HCT116 (cell line): ENCODE results near the gene ATP8A2. TPM values are rescaled to one million over a fixed set of nuclear protein-coding genes. Genes with fewer than 3 reads are reported as not detected.

Experiments used
- ATAC-seq: fragments of 200-7000 bp; cut with Tn5 transposase; 2 replicates; pipeline ENCODE4 v1.9.1; 2020; ENCODE audit warnings: mild to moderate bottlenecking, moderate library complexity
- BruUV-seq: library from RNA; stranded (reverse); fragments of 400-500 nt; replicated peaks from 2 replicates; lab custom pipeline; 2021; lab: Mats Ljungman, UMichigan
- CTCF ChIA-PET: fragments of 300-600 bp; sonication (Branson Sonifier 250); formaldehyde crosslinking; loops from one replicate; lab custom pipeline; 2021; ENCODE audit warnings: antibody characterized with exemption; lab: Charles Lee
- POLR2A ChIA-PET: fragments of 300-600, 350-600 bp; sonication (Branson Sonifier 250); formaldehyde crosslinking; loops from one replicate; lab custom pipeline; 2021; ENCODE audit warnings: antibody characterized with exemption; lab: Charles Lee
- RAD21 ChIA-PET, 2 experiments: fragments of 300-600 bp; sonication (Branson Sonifier 250); formaldehyde crosslinking; loops; one replicate each; lab custom pipeline; 2023; ENCODE audit warnings: low total read pairs in 2 of 2; ENCODE audit not compliant: uncharacterized antibody in 2 of 2, unreplicated experiment in 2 of 2, low non-redundant PET in 1 of 2; lab: Charles Lee
- DNase-seq: peaks from one replicate; pipeline ENCODE4 v3.0.0-alpha.2; 2010; ENCODE audit warnings: low read depth, low spot score
- H2AFZ ChIP-seq: fragments of 200-600 bp; shearing (Covaris generic), sonication (generic); 2 replicates; pipeline ENCODE4 v1.6.1; 2017; ENCODE audit warnings: low read depth, mixed run types, mixed read lengths, antibody characterized with exemption, low read length; ENCODE audit not compliant: poor library complexity, severe bottlenecking
- H3K27ac ChIP-seq: 2 replicates; pipeline ENCODE4 v1.5.1; 2012; ENCODE audit warnings: low read depth, low read length
- H3K27me3 ChIP-seq: fragments of 200-600 bp; sonication (generic); 2 replicates; pipeline ENCODE4 v1.6.1; 2016; ENCODE audit warnings: mixed run types, low read length, mixed read lengths; ENCODE audit not compliant: insufficient read depth
- H3K36me3 ChIP-seq, 2 experiments: fragments of 200-500 bp in 1 of 2; fragments of 200-600 bp in 1 of 2; sonication (Bioruptor generic) in 1 of 2; sonication (generic) in 1 of 2; 2 replicates each; pipeline versions ENCODE4 v1.5.1 to v1.6.1; 2014 to 2016; ENCODE audit warnings: low read length in 2 of 2, inconsistent platforms in 1 of 2, mixed read lengths in 1 of 2, mixed run types in 1 of 2; ENCODE audit not compliant: insufficient read depth in 2 of 2, control insufficient read depth in 1 of 2
- H3K4me1 ChIP-seq, 2 experiments: fragments of 200-600 bp in 1 of 2; sonication (generic) in 1 of 2; 2 replicates each; pipeline versions ENCODE4 v1.5.1 to v1.6.1; 2012 to 2017; ENCODE audit warnings: low read length in 2 of 2, inconsistent platforms in 1 of 2, mild to moderate bottlenecking in 1 of 2, mixed read lengths in 1 of 2, mixed run types in 1 of 2, moderate library complexity in 1 of 2; ENCODE audit not compliant: insufficient read depth in 2 of 2, control insufficient read depth in 1 of 2
- H3K4me2 ChIP-seq: fragments of 200-600 bp; sonication (generic); 2 replicates; pipeline ENCODE4 v1.6.1; 2017; ENCODE audit warnings: mixed run types, low read length, mixed read lengths
- H3K4me3 ChIP-seq, 2 experiments: fragments of 200-600 bp in 1 of 2; sonication (generic) in 1 of 2; replicated peaks in 1 of 2; 2 replicates each; pipeline ENCODE4 v1.5.1; 2011 to 2016; ENCODE audit warnings: low read length in 2 of 2, control low read depth in 1 of 2, low read depth in 1 of 2, mild to moderate bottlenecking in 1 of 2, mixed read lengths in 1 of 2, mixed run types in 1 of 2
- H3K79me2 ChIP-seq: fragments of 200-600 bp; sonication (generic); 2 replicates; pipeline ENCODE4 v1.6.1; 2017; ENCODE audit warnings: mild to moderate bottlenecking, mixed run types, low read length, moderate library complexity, mixed read lengths; ENCODE audit not compliant: insufficient read depth
- H3K9ac ChIP-seq: fragments of 200-600 bp; sonication (generic); 2 replicates; pipeline ENCODE4 v1.6.1; 2016; ENCODE audit warnings: low read length, mixed read lengths
- H3K9me2 ChIP-seq: fragments of 200-600 bp; sonication (generic), shearing (Covaris generic); 2 replicates; pipeline ENCODE4 v1.6.1; 2017; ENCODE audit warnings: mixed run types, mild to moderate bottlenecking, moderate library complexity; ENCODE audit not compliant: insufficient read depth
- H3K9me3 ChIP-seq, 2 experiments: fragments of 200-500 bp in 1 of 2; fragments of 200-600 bp in 1 of 2; sonication (Bioruptor generic) in 1 of 2; sonication (generic) in 1 of 2; 2 replicates each; pipeline ENCODE4 v1.6.1; 2014 to 2017; ENCODE audit warnings: low read length in 2 of 2, mixed read lengths in 2 of 2, inconsistent platforms in 1 of 2, low read depth in 1 of 2, mild to moderate bottlenecking in 1 of 2, mixed run types in 1 of 2, moderate library complexity in 1 of 2; ENCODE audit not compliant: control insufficient read depth in 1 of 2, insufficient read depth in 1 of 2
- H4K20me1 ChIP-seq: fragments of 200-600 bp; sonication (generic), shearing (Covaris generic); 2 replicates; pipeline ENCODE4 v1.6.1; 2017; ENCODE audit warnings: mixed run types, mild to moderate bottlenecking, moderate library complexity; ENCODE audit not compliant: insufficient read depth
- CBX3 ChIP-seq: IDR thresholded peaks from 2 replicates; pipeline ENCODE4 v1.6.1; 2012; ENCODE audit warnings: low read depth
- EZH2 ChIP-seq: fragments of 200-600 bp; sonication (generic); IDR thresholded peaks from 2 replicates; pipeline ENCODE4 v1.6.1; 2017; ENCODE audit warnings: antibody characterized with exemption, mixed run types
- FOSL1 ChIP-seq: IDR thresholded peaks from 2 replicates; pipeline ENCODE4 v1.6.1; 2012; ENCODE audit warnings: low read depth
- POLR2A ChIP-seq: IDR thresholded peaks from 2 replicates; pipeline ENCODE4 v1.7.0; 2011; ENCODE audit warnings: borderline replicate concordance; ENCODE audit not compliant: insufficient read depth, insufficient read length; ENCODE audit errors: extremely low read depth
- POLR2AphosphoS5 ChIP-seq: IDR thresholded peaks from 2 replicates; pipeline ENCODE4 v1.6.1; 2011; ENCODE audit warnings: mild to moderate bottlenecking, low read depth, low read length, moderate library complexity
- RAD21 ChIP-seq: IDR thresholded peaks from 2 replicates; pipeline ENCODE4 v1.6.1; 2012; ENCODE audit warnings: low read depth, mild to moderate bottlenecking
- SIN3A ChIP-seq: IDR thresholded peaks from 2 replicates; pipeline ENCODE4 v1.6.1; 2012; ENCODE audit warnings: low read depth
- SP1 ChIP-seq: IDR thresholded peaks from 2 replicates; pipeline ENCODE4 v1.6.1; 2012; ENCODE audit warnings: low read depth
- TCF7L2 ChIP-seq: IDR thresholded peaks from 2 replicates; pipeline ENCODE4 v1.7.0; 2011; ENCODE audit warnings: borderline replicate concordance, inconsistent platforms; ENCODE audit not compliant: insufficient read depth, insufficient read length; ENCODE audit errors: extremely low read depth
- intact Hi-C: fragments of 100-400 bp; cut with micrococcal nuclease; formaldehyde crosslinking; loops from 2 replicates; pipeline ENCODE4 v1.10.0; 2022
- total RNA-seq: library from RNA; stranded (reverse); gene quantifications from one replicate; pipeline ENCODE4 v1.2.1, GENCODE V29; 2021; ENCODE audit not compliant: unreplicated experiment
- TF ChIP-seq, protein P1 (sequence below), 3 experiments: fragments of 200-600 bp in 1 of 3; sonication (generic) in 1 of 3; IDR thresholded peaks in 2 of 3; conservative IDR thresholded peaks in 1 of 3; 2 replicates each; pipeline ENCODE4 v1.5.1; 2012 to 2017; ENCODE audit warnings: low read depth in 2 of 3, low read length in 2 of 3, antibody characterized with exemption in 1 of 3, borderline replicate concordance in 1 of 3, control low read depth in 1 of 3, mild to moderate bottlenecking in 1 of 3, mixed read lengths in 1 of 3, mixed run types in 1 of 3, moderate library complexity in 1 of 3; ENCODE audit not compliant: insufficient read depth in 1 of 3
- TF ChIP-seq, protein P2 (sequence below): IDR thresholded peaks from 2 replicates; pipeline ENCODE4 v1.6.1; 2012
- TF ChIP-seq, protein P3 (sequence below): IDR thresholded peaks from 2 replicates; pipeline ENCODE4 v1.6.1; 2011; ENCODE audit warnings: mild to moderate bottlenecking, low read length, moderate library complexity; ENCODE audit not compliant: insufficient replicate concordance; ENCODE audit errors: extremely low read depth

Gene ATP8A2
- total RNA-seq, 1 experiment from 2014 or later: not detected

DNA sequence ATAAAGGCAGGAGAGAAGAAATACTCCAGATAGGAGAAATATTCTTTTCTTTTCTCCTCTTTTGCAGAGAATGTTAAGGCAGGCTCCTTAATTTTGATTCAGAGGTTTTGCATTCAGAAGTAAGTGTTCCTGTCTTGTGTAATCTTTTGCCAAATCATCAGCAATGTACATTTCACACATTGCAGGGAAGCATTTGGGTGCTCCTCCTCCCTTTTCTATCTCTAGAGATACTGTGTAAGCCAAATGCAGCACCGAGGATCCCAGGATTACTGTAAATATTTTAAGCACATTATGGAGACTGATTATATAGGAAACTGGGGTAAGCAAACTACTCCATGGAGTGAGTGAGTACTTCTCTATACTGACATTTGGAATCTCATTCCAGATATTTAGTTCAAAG is 7.2 kb downstream of the ATP8A2 start:
- POLR2A ChIA-PET: no interaction called here
- BruUV-seq: no TSS peak
- DNase-seq (no peak), ATAC-seq (no peak)
- Histone ChIP-seq H3K9ac (no peak overlapping the region), H3K27me3 (peaks cover 10% of the 10 kb centered on the region), H3K4me3 (no peak overlapping the region), H2AFZ (no peak overlapping the region), H3K4me2 (no peak overlapping the region), H3K79me2 (no peaks in the 10 kb centered on the region), H3K36me3 (no peaks in the 10 kb centered on the region), H4K20me1 (no peaks in the 10 kb centered on the region), H3K9me3 (no peaks in the 10 kb centered on the region), H3K9me2 (no peaks in the 10 kb centered on the region), H3K27ac (no peak overlapping the region), H3K4me1 (no peaks in the 10 kb centered on the region)
- intact Hi-C loops: loop anchor here (5.0 kb wide), 1 partner anchor 372 kb away; no protein-coding TSS in a partner anchor
- CTCF ChIA-PET: no interaction called here
- TF ChIP-seq, protein P1, sequence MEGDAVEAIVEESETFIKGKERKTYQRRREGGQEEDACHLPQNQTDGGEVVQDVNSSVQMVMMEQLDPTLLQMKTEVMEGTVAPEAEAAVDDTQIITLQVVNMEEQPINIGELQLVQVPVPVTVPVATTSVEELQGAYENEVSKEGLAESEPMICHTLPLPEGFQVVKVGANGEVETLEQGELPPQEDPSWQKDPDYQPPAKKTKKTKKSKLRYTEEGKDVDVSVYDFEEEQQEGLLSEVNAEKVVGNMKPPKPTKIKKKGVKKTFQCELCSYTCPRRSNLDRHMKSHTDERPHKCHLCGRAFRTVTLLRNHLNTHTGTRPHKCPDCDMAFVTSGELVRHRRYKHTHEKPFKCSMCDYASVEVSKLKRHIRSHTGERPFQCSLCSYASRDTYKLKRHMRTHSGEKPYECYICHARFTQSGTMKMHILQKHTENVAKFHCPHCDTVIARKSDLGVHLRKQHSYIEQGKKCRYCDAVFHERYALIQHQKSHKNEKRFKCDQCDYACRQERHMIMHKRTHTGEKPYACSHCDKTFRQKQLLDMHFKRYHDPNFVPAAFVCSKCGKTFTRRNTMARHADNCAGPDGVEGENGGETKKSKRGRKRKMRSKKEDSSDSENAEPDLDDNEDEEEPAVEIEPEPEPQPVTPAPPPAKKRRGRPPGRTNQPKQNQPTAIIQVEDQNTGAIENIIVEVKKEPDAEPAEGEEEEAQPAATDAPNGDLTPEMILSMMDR (IDR thresholded peaks at IDR 0.05 in 2 of 3, conservative IDR thresholded peaks at IDR 0.05 in 1 of 3; ENCODE audit: borderline replicate concordance in 1 of 3, insufficient read depth in 1 of 3, low read depth in 2 of 3, low read length in 2 of 3): no peak
- TF ChIP-seq, protein P2, sequence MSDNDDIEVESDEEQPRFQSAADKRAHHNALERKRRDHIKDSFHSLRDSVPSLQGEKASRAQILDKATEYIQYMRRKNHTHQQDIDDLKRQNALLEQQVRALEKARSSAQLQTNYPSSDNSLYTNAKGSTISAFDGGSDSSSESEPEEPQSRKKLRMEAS: no peak
- TF ChIP-seq RAD21 (no peak), TCF7L2 (no peak), SIN3A (no peak), FOSL1 (no peak), CBX3 (no peak), EZH2 (no peak), POLR2AphosphoS5 (no peak), POLR2A (no peak), SP1 (no peak)
- TF ChIP-seq, protein P3, sequence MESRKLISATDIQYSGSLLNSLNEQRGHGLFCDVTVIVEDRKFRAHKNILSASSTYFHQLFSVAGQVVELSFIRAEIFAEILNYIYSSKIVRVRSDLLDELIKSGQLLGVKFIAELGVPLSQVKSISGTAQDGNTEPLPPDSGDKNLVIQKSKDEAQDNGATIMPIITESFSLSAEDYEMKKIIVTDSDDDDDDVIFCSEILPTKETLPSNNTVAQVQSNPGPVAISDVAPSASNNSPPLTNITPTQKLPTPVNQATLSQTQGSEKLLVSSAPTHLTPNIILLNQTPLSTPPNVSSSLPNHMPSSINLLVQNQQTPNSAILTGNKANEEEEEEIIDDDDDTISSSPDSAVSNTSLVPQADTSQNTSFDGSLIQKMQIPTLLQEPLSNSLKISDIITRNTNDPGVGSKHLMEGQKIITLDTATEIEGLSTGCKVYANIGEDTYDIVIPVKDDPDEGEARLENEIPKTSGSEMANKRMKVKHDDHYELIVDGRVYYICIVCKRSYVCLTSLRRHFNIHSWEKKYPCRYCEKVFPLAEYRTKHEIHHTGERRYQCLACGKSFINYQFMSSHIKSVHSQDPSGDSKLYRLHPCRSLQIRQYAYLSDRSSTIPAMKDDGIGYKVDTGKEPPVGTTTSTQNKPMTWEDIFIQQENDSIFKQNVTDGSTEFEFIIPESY: no peak
- RAD21 ChIA-PET: no interaction called here
